Liver (tissue), 2 donors: ENCODE results near the gene BEST1.
A peak's percentile ranks its signal among the peaks of the same experiment; 100 is the strongest.

Source experiments
- MAX ChIP-seq: IDR thresholded peaks from 2 replicates; pipeline ENCODE4 v1.6.1; 2016; ENCODE audit warnings: antibody characterized with exemption
- TF ChIP-seq, protein P1 (sequence below): fragments of 150-350 bp; IDR thresholded peaks from 2 replicates; pipeline ENCODE4 v1.5.1; 2017; ENCODE audit warnings: improper control_type of control experiment, low read depth, low read length; ENCODE audit not compliant: missing input control
- donor health status: healthy.

DNA sequence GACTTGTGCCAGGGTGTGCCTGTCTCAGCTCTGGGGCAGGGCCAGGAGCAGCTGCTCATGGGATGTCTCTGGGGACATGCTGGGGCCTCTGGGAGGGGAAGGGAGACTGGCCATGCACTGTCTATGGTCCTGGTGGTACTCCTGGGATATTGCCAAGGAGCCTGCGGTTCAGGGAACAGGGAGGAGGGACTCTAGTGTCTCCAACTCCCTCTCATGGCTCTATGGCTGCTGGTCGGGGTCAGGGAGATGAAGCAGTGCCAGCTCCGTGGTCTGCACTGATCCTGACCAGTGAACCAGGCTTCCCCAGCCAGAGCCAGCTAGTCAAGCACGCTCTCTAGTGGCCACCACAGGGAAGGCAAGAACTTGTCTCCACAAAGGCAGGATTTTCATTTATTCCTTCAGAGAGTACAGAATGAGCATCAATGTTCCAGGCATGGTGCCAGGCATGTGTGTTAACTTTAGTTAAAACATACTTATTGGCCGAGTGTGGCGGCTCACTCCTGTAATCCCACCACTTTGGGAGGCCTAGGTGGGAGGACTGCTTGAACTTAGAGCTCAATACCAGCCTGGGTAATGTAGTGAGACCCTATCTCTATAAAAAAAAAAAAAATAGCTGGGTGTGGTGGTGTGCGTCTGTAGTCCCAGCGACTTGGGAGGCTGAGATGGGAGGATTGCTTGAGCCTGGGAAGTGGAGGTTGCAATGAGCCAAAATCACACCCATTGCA lies 2.5 kb upstream of the BEST1 start:
- TF ChIP-seq, protein P1, sequence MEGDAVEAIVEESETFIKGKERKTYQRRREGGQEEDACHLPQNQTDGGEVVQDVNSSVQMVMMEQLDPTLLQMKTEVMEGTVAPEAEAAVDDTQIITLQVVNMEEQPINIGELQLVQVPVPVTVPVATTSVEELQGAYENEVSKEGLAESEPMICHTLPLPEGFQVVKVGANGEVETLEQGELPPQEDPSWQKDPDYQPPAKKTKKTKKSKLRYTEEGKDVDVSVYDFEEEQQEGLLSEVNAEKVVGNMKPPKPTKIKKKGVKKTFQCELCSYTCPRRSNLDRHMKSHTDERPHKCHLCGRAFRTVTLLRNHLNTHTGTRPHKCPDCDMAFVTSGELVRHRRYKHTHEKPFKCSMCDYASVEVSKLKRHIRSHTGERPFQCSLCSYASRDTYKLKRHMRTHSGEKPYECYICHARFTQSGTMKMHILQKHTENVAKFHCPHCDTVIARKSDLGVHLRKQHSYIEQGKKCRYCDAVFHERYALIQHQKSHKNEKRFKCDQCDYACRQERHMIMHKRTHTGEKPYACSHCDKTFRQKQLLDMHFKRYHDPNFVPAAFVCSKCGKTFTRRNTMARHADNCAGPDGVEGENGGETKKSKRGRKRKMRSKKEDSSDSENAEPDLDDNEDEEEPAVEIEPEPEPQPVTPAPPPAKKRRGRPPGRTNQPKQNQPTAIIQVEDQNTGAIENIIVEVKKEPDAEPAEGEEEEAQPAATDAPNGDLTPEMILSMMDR = peak; percentile 96
- no peak for TF ChIP-seq MAX
